ENCODE results near the gene PRDM5. TPM values are rescaled to one million over a fixed set of nuclear protein-coding genes. Genes with fewer than 3 reads are reported as not detected.
A peak's percentile ranks its signal among the peaks of the same experiment; 100 is the strongest.

Gene PRDM5
- polyA plus RNA-seq, 4 donors, result 0.22 to 17.3 (median 1.5) TPM

DNA sequence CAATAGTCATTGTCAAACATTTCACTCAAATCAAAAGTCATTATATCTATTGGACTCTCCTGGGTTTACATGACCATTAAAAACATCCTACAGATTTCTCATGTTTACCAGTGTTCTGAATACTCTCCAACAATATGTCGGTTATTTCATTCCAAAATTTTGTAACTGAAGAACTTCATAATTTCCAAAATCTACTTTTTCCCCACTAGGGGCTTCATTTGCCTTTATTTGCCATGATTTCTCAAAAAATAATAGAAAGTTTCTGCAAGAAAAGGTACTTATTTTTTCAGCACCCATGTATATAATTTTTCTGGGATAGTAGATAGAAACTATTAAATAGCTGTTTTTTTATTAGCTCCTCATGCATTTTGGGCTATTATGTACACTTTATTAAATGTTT, 49.0 kb downstream of the PRDM5 start:
- DNase-seq, result no peak
- H3K9me3 ChIP-seq (ENCODE audit: control insufficient read depth in 2 of 2, insufficient read depth in 1 of 2, low read depth in 1 of 2, low read length in 1 of 2), result no peaks in the 10 kb centered on the region
- H3K36me3 ChIP-seq (ENCODE audit: control insufficient read depth in 3 of 3, insufficient read depth in 2 of 3, low read depth in 1 of 3, low read length in 3 of 3), result no peaks in the 10 kb centered on the region
- FAIRE-seq, result no peak
- no peaks in the 10 kb centered on the region for H3K27me3 ChIP-seq (ENCODE audit: control insufficient read depth in 3 of 3, insufficient read depth in 3 of 3, low read length in 3 of 3)
- H3K4me3 ChIP-seq (ENCODE audit: low read depth in 1 of 3, low read length in 3 of 3), result no peak overlapping the region
- WGBS, 3 donors, result 88 to 91% (median 89%) methylated on average over 1 of the region's 1 CpG
- H3K27ac ChIP-seq (ENCODE audit: low read depth in 1 of 3, low read length in 2 of 3), result no peak overlapping the region
- no peaks in the 10 kb centered on the region for H3K4me1 ChIP-seq (ENCODE audit: control insufficient read depth in 3 of 3, insufficient read depth in 2 of 3, low read depth in 1 of 3, low read length in 2 of 3)

DNA sequence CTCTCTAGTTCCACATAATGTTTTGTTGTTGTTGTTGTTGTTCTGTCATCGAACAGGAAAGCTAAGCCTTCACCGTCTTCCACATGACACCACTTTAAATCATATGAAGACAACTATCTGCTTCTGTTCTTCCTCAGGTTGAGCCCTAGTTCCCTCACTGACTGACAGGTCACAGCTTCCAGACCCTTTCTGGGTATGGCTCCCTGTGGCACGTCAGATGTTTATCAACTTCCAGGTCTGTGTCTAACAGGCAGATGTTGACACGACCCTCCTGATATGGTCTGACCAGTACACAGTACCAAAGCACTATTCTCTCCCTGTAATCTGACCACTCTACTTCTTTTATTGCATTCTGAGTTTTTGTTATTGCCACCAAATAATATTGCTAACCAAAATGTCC, 51.4 kb downstream of the PRDM5 start:
- H3K27me3 ChIP-seq (ENCODE audit: control insufficient read depth in 3 of 3, insufficient read depth in 3 of 3, low read length in 3 of 3), result no peaks in the 10 kb centered on the region
- no peak overlapping the region for H3K4me3 ChIP-seq (ENCODE audit: low read depth in 1 of 3, low read length in 3 of 3)
- H3K27ac ChIP-seq (ENCODE audit: low read depth in 1 of 3, low read length in 2 of 3), result no peak overlapping the region
- H3K4me1 ChIP-seq (ENCODE audit: control insufficient read depth in 3 of 3, insufficient read depth in 2 of 3, low read depth in 1 of 3, low read length in 2 of 3), result no peaks in the 10 kb centered on the region
- FAIRE-seq (no peak), DNase-seq (no peak)
- H3K36me3 ChIP-seq (ENCODE audit: control insufficient read depth in 3 of 3, insufficient read depth in 2 of 3, low read depth in 1 of 3, low read length in 3 of 3), result no peaks in the 10 kb centered on the region
- WGBS, 3 donors, result 75 to 91% (median 78%) methylated on average over 4 of the region's 4 CpGs
- no peaks in the 10 kb centered on the region for H3K9me3 ChIP-seq (ENCODE audit: control insufficient read depth in 2 of 2, insufficient read depth in 1 of 2, low read depth in 1 of 2, low read length in 1 of 2)

DNA sequence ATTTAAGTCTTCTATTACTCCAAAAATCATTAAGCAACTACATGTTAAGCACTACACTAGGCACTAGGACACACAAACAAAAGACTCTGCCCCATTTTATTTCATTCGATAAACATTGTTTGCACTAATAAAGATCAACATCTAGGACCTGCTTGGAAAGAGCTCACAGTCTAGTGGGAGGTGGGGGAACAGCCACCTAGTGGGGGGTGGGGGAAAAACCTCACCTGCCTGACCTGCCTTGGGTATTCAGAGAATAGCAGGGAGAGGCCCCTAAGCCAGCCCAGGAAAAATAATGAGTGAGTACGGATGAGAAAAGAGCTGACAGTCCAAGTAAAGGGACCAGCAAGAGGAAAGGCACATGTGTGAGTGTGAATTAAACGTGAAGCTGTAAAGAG, 52.2 kb downstream of the PRDM5 start:
- H3K36me3 ChIP-seq (ENCODE audit: control insufficient read depth in 3 of 3, insufficient read depth in 2 of 3, low read depth in 1 of 3, low read length in 3 of 3), result no peaks in the 10 kb centered on the region
- no peak overlapping the region for H3K4me3 ChIP-seq (ENCODE audit: low read depth in 1 of 3, low read length in 3 of 3)
- no peaks in the 10 kb centered on the region for H3K4me1 ChIP-seq (ENCODE audit: control insufficient read depth in 3 of 3, insufficient read depth in 2 of 3, low read depth in 1 of 3, low read length in 2 of 3)
- no peaks in the 10 kb centered on the region for H3K9me3 ChIP-seq (ENCODE audit: control insufficient read depth in 2 of 2, insufficient read depth in 1 of 2, low read depth in 1 of 2, low read length in 1 of 2)
- DNase-seq, result peak in 1 of 2 donors; percentile 16
- no peak overlapping the region for H3K27ac ChIP-seq (ENCODE audit: low read depth in 1 of 3, low read length in 2 of 3)
- WGBS, 3 donors, result 70 to 75% (median 73%) methylated on average over 3 of the region's 3 CpGs
- no peaks in the 10 kb centered on the region for H3K27me3 ChIP-seq (ENCODE audit: control insufficient read depth in 3 of 3, insufficient read depth in 3 of 3, low read length in 3 of 3)
- no peak for FAIRE-seq

DNA sequence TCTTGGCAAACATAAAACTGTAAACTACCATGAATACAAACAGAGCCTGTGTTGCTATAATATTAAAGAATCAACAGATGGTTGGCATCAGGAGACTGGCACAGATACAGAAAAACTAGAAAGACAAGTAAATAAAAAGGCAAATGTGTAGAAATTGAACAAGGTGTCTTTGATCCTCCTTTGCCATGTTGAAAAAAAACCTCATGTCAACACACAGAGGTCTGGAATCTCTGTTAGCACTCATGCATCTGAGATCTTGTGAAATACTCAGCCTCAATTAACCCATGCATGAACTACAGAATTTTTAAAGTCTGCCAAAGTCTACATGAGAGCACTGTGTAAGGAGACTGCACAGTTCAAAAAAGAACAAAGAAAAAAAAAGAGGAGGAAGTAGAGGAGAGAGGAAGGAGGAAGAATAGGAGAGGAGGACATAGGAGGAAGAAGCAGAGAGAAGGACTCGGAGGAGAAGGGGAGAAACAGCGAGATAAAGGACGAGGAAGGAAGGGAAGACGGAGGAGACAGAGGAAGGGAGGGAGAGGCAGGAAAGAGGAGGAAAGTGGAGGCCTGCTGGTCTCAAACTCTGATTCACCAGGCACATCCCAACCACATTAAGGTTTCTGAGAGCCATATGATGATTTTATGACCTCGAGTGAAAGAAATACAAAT, 52.8 kb downstream of the PRDM5 start:
- DNase-seq, result no peak
- Histone ChIP-seq H3K27ac (ENCODE audit: low read depth in 1 of 3, low read length in 2 of 3) (no peak overlapping the region), H3K9me3 (ENCODE audit: control insufficient read depth in 2 of 2, insufficient read depth in 1 of 2, low read depth in 1 of 2, low read length in 1 of 2) (no peaks in the 10 kb centered on the region), H3K4me1 (ENCODE audit: control insufficient read depth in 3 of 3, insufficient read depth in 2 of 3, low read depth in 1 of 3, low read length in 2 of 3) (no peaks in the 10 kb centered on the region), H3K36me3 (ENCODE audit: control insufficient read depth in 3 of 3, insufficient read depth in 2 of 3, low read depth in 1 of 3, low read length in 3 of 3) (no peaks in the 10 kb centered on the region), H3K4me3 (ENCODE audit: low read depth in 1 of 3, low read length in 3 of 3) (no peak overlapping the region), H3K27me3 (ENCODE audit: control insufficient read depth in 3 of 3, insufficient read depth in 3 of 3, low read length in 3 of 3) (no peaks in the 10 kb centered on the region)
- 72 to 76% (median 74%) methylated on average over 5 of the region's 5 CpGs for WGBS, 3 donors
- FAIRE-seq, result no peak

DNA sequence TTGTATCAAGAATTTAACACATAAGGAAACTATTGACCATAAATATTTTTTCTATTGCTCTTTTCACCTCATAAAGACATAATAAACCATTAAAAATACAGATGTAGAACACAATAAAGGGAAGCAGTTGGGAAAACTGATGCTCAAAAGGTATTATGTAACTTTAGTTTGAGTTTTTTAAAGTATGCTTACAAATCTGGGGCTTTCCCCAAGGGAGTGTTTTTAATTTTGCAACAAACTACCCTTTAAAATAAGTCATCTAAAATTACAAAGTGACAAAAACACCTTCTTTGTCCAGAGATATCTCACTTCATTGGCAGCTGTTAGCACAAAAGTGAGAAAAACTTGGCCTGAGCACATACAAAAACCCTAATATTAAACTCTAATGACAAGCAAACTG, 55.0 kb downstream of the PRDM5 start:
- peaks cover 0 to 4% (median 0%) of the 10 kb centered on the region in 3 donors for H3K4me1 ChIP-seq (ENCODE audit: control insufficient read depth in 3 of 3, insufficient read depth in 2 of 3, low read depth in 1 of 3, low read length in 2 of 3)
- DNase-seq (no peak), FAIRE-seq (no peak)

DNA sequence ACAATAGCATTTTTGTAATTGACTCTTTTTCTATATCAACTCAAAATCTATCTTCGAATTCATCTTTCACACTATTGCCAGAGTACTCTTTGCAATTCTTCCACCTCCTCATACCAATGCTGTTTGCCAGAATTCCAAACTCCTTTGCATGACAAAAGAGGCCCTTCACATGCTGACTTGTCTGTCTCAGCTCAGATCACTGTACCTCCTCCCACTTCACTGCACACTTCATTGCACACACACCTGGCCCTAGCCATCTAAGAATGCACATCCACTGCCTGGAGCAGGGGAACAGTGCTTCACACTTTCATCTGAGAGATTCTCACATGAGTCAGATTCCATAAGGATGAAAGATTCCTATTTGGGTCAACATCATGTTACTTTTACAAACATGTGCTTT, 56.5 kb downstream of the PRDM5 start:
- Histone ChIP-seq H3K27ac (ENCODE audit: low read depth in 1 of 3, low read length in 2 of 3) (no peak overlapping the region), H3K4me3 (ENCODE audit: low read depth in 1 of 3, low read length in 3 of 3) (no peak overlapping the region), H3K9me3 (ENCODE audit: control insufficient read depth in 2 of 2, insufficient read depth in 1 of 2, low read depth in 1 of 2, low read length in 1 of 2) (no peaks in the 10 kb centered on the region), H3K27me3 (ENCODE audit: control insufficient read depth in 3 of 3, insufficient read depth in 3 of 3, low read length in 3 of 3) (no peaks in the 10 kb centered on the region), H3K4me1 (ENCODE audit: control insufficient read depth in 3 of 3, insufficient read depth in 2 of 3, low read depth in 1 of 3, low read length in 2 of 3) (peaks cover 0 to 7% (median 0%) of the 10 kb centered on the region in 3 donors), H3K36me3 (ENCODE audit: control insufficient read depth in 3 of 3, insufficient read depth in 2 of 3, low read depth in 1 of 3, low read length in 3 of 3) (no peaks in the 10 kb centered on the region)
- FAIRE-seq, result no peak
- no peak for DNase-seq
- WGBS, 3 donors, result 82 to 85% (median 83%) methylated on average over 1 of the region's 1 CpG

More for the DNA sequence above, 55.0 kb downstream of the PRDM5 start:
- Histone ChIP-seq H3K4me3 (ENCODE audit: low read depth in 1 of 3, low read length in 3 of 3) (no peak overlapping the region), H3K27me3 (ENCODE audit: control insufficient read depth in 3 of 3, insufficient read depth in 3 of 3, low read length in 3 of 3) (no peaks in the 10 kb centered on the region), H3K9me3 (ENCODE audit: control insufficient read depth in 2 of 2, insufficient read depth in 1 of 2, low read depth in 1 of 2, low read length in 1 of 2) (no peaks in the 10 kb centered on the region), H3K27ac (ENCODE audit: low read depth in 1 of 3, low read length in 2 of 3) (no peak overlapping the region), H3K36me3 (ENCODE audit: control insufficient read depth in 3 of 3, insufficient read depth in 2 of 3, low read depth in 1 of 3, low read length in 3 of 3) (no peaks in the 10 kb centered on the region)

DNA sequence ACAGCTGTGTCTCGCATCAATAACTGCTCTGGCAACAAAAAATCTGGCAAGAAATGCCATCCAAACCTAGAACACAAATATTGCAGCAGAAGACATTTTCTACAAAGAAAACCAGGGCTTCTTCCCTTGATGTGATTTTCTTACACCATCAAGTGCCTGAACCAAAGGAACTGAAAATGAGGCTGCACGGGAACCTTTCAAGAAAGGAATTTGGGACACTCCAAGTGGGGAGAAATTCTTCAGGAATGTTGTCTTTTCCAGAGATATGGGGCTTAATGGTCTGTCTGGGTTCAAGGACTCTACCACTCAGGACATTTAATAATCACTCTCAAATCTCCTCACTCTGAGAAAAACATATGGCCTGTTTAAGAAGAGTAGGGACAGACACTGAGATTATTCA, 57.6 kb downstream of the PRDM5 start:
- DNase-seq, result no peak
- FAIRE-seq, result no peak
- WGBS, 3 donors, result 86 to 93% (median 92%) methylated on average over 2 of the region's 2 CpGs
- peaks cover 0 to 7% (median 0%) of the 10 kb centered on the region in 3 donors for H3K4me1 ChIP-seq (ENCODE audit: control insufficient read depth in 3 of 3, insufficient read depth in 2 of 3, low read depth in 1 of 3, low read length in 2 of 3)
- no peak overlapping the region for H3K4me3 ChIP-seq (ENCODE audit: low read depth in 1 of 3, low read length in 3 of 3)
- no peaks in the 10 kb centered on the region for H3K27me3 ChIP-seq (ENCODE audit: control insufficient read depth in 3 of 3, insufficient read depth in 3 of 3, low read length in 3 of 3)
- H3K36me3 ChIP-seq (ENCODE audit: control insufficient read depth in 3 of 3, insufficient read depth in 2 of 3, low read depth in 1 of 3, low read length in 3 of 3), result no peaks in the 10 kb centered on the region
- no peak overlapping the region for H3K27ac ChIP-seq (ENCODE audit: low read depth in 1 of 3, low read length in 2 of 3)
- H3K9me3 ChIP-seq (ENCODE audit: control insufficient read depth in 2 of 2, insufficient read depth in 1 of 2, low read depth in 1 of 2, low read length in 1 of 2), result no peaks in the 10 kb centered on the region

DNA sequence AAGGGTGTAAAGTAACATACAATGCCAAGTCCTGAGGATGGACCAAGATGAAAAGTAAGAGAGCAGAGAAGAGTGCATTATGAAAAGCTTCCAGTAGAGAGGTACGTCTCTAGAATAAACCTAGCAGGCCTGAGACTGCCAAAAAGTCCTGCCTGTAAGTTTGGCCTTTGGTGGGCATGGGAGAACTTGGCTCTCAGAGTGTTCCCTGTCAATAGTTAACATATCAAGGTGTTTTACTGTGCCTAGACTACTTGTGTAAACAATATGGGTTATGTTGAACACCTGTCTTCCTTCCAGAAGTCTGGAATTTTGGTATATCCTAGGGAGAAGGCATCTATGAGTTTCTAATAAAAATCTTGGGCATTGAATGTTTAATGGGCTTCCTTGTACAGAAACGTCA, 60.1 kb downstream of the PRDM5 start:
- Histone ChIP-seq H3K27me3 (ENCODE audit: control insufficient read depth in 3 of 3, insufficient read depth in 3 of 3, low read length in 3 of 3) (no peaks in the 10 kb centered on the region), H3K9me3 (ENCODE audit: control insufficient read depth in 2 of 2, insufficient read depth in 1 of 2, low read depth in 1 of 2, low read length in 1 of 2) (no peaks in the 10 kb centered on the region), H3K4me1 (ENCODE audit: control insufficient read depth in 3 of 3, insufficient read depth in 2 of 3, low read depth in 1 of 3, low read length in 2 of 3) (peaks cover 0 to 7% (median 0%) of the 10 kb centered on the region in 3 donors), H3K36me3 (ENCODE audit: control insufficient read depth in 3 of 3, insufficient read depth in 2 of 3, low read depth in 1 of 3, low read length in 3 of 3) (no peaks in the 10 kb centered on the region), H3K27ac (ENCODE audit: low read depth in 1 of 3, low read length in 2 of 3) (no peak overlapping the region), H3K4me3 (ENCODE audit: low read depth in 1 of 3, low read length in 3 of 3) (no peak overlapping the region)
- FAIRE-seq (no peak), DNase-seq (no peak)
- 20 to 58% (median 36%) methylated on average over 2 of the region's 2 CpGs for WGBS, 3 donors

DNA sequence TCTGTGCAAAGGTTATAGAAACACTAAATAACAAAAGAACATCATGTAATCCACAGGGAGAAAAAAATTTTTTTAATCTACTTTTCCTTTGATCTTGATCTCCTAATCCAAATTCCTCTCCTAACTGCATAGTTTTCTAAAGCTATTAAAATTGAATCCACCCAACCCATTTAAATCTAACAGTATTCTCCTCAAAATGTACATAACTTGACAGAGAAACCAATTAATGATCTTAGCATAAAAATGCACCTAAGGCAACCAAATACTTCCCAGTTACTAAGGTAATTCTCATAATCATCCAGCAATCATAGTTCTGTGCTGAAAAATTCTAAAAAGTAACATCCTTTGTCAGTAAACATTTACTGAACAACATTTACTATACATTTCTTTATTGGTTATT, 60.7 kb downstream of the PRDM5 start:
- FAIRE-seq (no peak), DNase-seq (no peak)
- Histone ChIP-seq H3K27me3 (ENCODE audit: control insufficient read depth in 3 of 3, insufficient read depth in 3 of 3, low read length in 3 of 3) (no peaks in the 10 kb centered on the region), H3K4me1 (ENCODE audit: control insufficient read depth in 3 of 3, insufficient read depth in 2 of 3, low read depth in 1 of 3, low read length in 2 of 3) (peaks cover 0 to 7% (median 0%) of the 10 kb centered on the region in 3 donors), H3K9me3 (ENCODE audit: control insufficient read depth in 2 of 2, insufficient read depth in 1 of 2, low read depth in 1 of 2, low read length in 1 of 2) (no peaks in the 10 kb centered on the region), H3K36me3 (ENCODE audit: control insufficient read depth in 3 of 3, insufficient read depth in 2 of 3, low read depth in 1 of 3, low read length in 3 of 3) (no peaks in the 10 kb centered on the region), H3K27ac (ENCODE audit: low read depth in 1 of 3, low read length in 2 of 3) (no peak overlapping the region), H3K4me3 (ENCODE audit: low read depth in 1 of 3, low read length in 3 of 3) (no peak overlapping the region)

Measured in small intestine (tissue), 7 donors.